GM12878 (cell line): ENCODE results near the gene STK32B. TPM values are rescaled to one million over a fixed set of nuclear protein-coding genes. Genes with fewer than 3 reads are reported as not detected.

ENCODE experiments used
- ATAC-seq: fragments of 200-7000 bp; cut with Tn5 transposase; 3 replicates; pipeline ENCODE4 v1.9.1; 2020; ENCODE audit warnings: mild to moderate bottlenecking, moderate library complexity
- BruUV-seq: library from RNA; stranded (reverse); fragments of 400-500 nt; replicated peaks from 2 replicates; lab custom pipeline; 2021; lab: Mats Ljungman, UMichigan
- CTCF ChIA-PET: fragments of 300-600 bp; sonication (Branson Sonifier 250); formaldehyde crosslinking; extraction: SDS; loops from one replicate; lab custom pipeline; 2021; ENCODE audit warnings: inconsistent platforms; lab: Yijun Ruan, JAX
- POLR2A ChIA-PET: fragments of 350-600 bp; formaldehyde crosslinking; extraction: SDS; loops from one replicate; lab custom pipeline; 2021; ENCODE audit warnings: inconsistent platforms; lab: Charles Lee
- RAD21 ChIA-PET: fragments of 300-600 bp; sonication (Branson Sonifier 250); formaldehyde crosslinking; loops from one replicate; lab custom pipeline; 2023; ENCODE audit warnings: antibody characterized with exemption; ENCODE audit not compliant: unreplicated experiment; lab: Charles Lee
- SMC1A ChIA-PET: fragments of 300-600 bp; sonication (Branson Sonifier 250); formaldehyde crosslinking; loops from one replicate; lab custom pipeline; 2023; ENCODE audit not compliant: unreplicated experiment, uncharacterized antibody; lab: Charles Lee
- DNase-seq: peaks from one replicate; pipeline ENCODE4 v3.0.0-alpha.2; 2011; ENCODE audit warnings: low read depth, low spot score
- FAIRE-seq: peaks from 3 replicates; lab custom pipeline; 2011; peaks lifted over from hg19 to GRCh38; lab: Jason Lieb, UNC
- H2AFZ ChIP-seq: 2 replicates; pipeline ENCODE4 v1.6.0; 2011; ENCODE audit warnings: low read depth, low read length, control low read depth; ENCODE audit not compliant: control insufficient read depth
- H3K27ac ChIP-seq: 2 replicates; pipeline ENCODE4 v1.5.1; 2011; ENCODE audit warnings: control low read depth; ENCODE audit not compliant: control insufficient read depth, insufficient read depth
- H3K27me3 ChIP-seq, 2 experiments: replicated peaks in 1 of 2; 2 replicates each; pipeline versions ENCODE4 v1.6.0 to v1.6.1; 2011; ENCODE audit warnings: low read length in 1 of 2; ENCODE audit not compliant: control insufficient read depth in 2 of 2, insufficient read depth in 2 of 2
- H3K36me3 ChIP-seq, 2 experiments: 2 replicates each; pipeline ENCODE4 v1.5.1; 2011; ENCODE audit warnings: low read length in 1 of 2; ENCODE audit not compliant: control insufficient read depth in 2 of 2, insufficient read depth in 2 of 2
- H3K4me1 ChIP-seq: 2 replicates; pipeline ENCODE4 v1.6.1; 2011; ENCODE audit warnings: mild to moderate bottlenecking, low read length, moderate library complexity, mixed read lengths; ENCODE audit not compliant: control insufficient read depth, insufficient read depth
- H3K4me2 ChIP-seq: 2 replicates; pipeline ENCODE4 v1.6.0; 2011; ENCODE audit warnings: control low read depth; ENCODE audit not compliant: control insufficient read depth, insufficient read depth
- H3K4me3 ChIP-seq: fragments of 200-600 bp; sonication (generic); 2 replicates; pipeline ENCODE4 v1.5.1; 2016
- H3K79me2 ChIP-seq: 2 replicates; pipeline ENCODE4 v1.6.0; 2011; ENCODE audit warnings: low read length; ENCODE audit not compliant: control insufficient read depth, insufficient read depth
- H3K9ac ChIP-seq: 2 replicates; pipeline ENCODE4 v1.8.0; 2011; ENCODE audit warnings: low read length, control low read depth, mixed read lengths; ENCODE audit not compliant: control insufficient read depth, insufficient read depth
- H3K9me3 ChIP-seq: replicated peaks from 3 replicates; pipeline ENCODE4 v1.5.1; 2011; ENCODE audit warnings: mild to moderate bottlenecking, low read length; ENCODE audit not compliant: control insufficient read depth, insufficient read depth
- H4K20me1 ChIP-seq: 2 replicates; pipeline ENCODE4 v1.6.0; 2011; ENCODE audit not compliant: control insufficient read depth, insufficient read depth
- GATAD2B ChIP-seq: fragments of 450-650 bp; conservative IDR thresholded peaks from 2 replicates; pipeline ENCODE4 v1.6.1; 2017; ENCODE audit warnings: low read depth, mild to moderate bottlenecking, moderate library complexity
- MYB ChIP-seq: fragments of 150-350 bp; IDR thresholded peaks from 2 replicates; pipeline ENCODE4 v1.6.1; 2014; ENCODE audit warnings: mild to moderate bottlenecking, low read depth, low read length, borderline replicate concordance
- NFYA ChIP-seq: IDR thresholded peaks from 2 replicates; pipeline ENCODE4 v1.6.1; 2011; ENCODE audit warnings: low read depth, mild to moderate bottlenecking, low read length, improper control_type of control experiment, borderline replicate concordance
- NR2C1 ChIP-seq: fragments of 450-650 bp; IDR thresholded peaks from 2 replicates; pipeline ENCODE4 v1.6.1; 2017; ENCODE audit warnings: antibody characterized with exemption, mild to moderate bottlenecking, moderate library complexity
- NR2C2 ChIP-seq: IDR thresholded peaks from 2 replicates; pipeline ENCODE4 v1.6.1; 2011; ENCODE audit warnings: borderline replicate concordance, low read depth; ENCODE audit not compliant: control insufficient read depth, insufficient read length
- SMARCA5 ChIP-seq: fragments of 450-650 bp; IDR thresholded peaks from 2 replicates; pipeline ENCODE4 v1.6.1; 2017; ENCODE audit warnings: mild to moderate bottlenecking
- SREBF1 ChIP-seq: IDR thresholded peaks from 2 replicates; pipeline ENCODE4 v1.6.1; 2012; ENCODE audit warnings: mild to moderate bottlenecking, low read length
- SREBF2 ChIP-seq: IDR thresholded peaks from 2 replicates; pipeline ENCODE4 v1.6.1; 2012; ENCODE audit warnings: mild to moderate bottlenecking, low read length
- SUPT20H ChIP-seq: IDR thresholded peaks from 2 replicates; pipeline ENCODE4 v1.6.1; 2011; ENCODE audit warnings: low read depth, mild to moderate bottlenecking, low read length, moderate library complexity, borderline replicate concordance; ENCODE audit not compliant: control insufficient read depth
- TCF3 ChIP-seq: IDR thresholded peaks from 2 replicates; pipeline ENCODE4 v1.6.1; 2012; ENCODE audit warnings: low read depth, mild to moderate bottlenecking, low read length, borderline replicate concordance; ENCODE audit not compliant: insufficient read depth
- ZNF384 ChIP-seq: IDR thresholded peaks from 2 replicates; pipeline ENCODE4 v1.6.1; 2012; ENCODE audit warnings: low read depth, mild to moderate bottlenecking, low read length, improper control_type of control experiment, borderline replicate concordance
- ZZZ3 ChIP-seq: IDR thresholded peaks from 2 replicates; pipeline ENCODE4 v1.6.1; 2011; ENCODE audit warnings: low read depth; ENCODE audit not compliant: control insufficient read depth, insufficient read length
- WGBS: methylation state at CpG from one replicate; pipeline ENCODE4 v1.1.6; 2016; ENCODE audit warnings: low lambda C conversion rate; ENCODE audit not compliant: insufficient replicate concordance, insufficient coverage; ENCODE audit errors: missing lambda C conversion rate; 5-methylcytosine and 5-hydroxymethylcytosine counted together
- in situ Hi-C: fragments of 300-500 bp; cut with MboI; formaldehyde crosslinking; loops from 9 replicates; pipeline ENCODE4 v1.14.3; 2018; ENCODE audit warnings: mixed read lengths
- intact Hi-C: fragments of 100-400 bp; cut with micrococcal nuclease; formaldehyde crosslinking; loops from one replicate; pipeline ENCODE4 v1.14.2; 2022; ENCODE audit not compliant: unreplicated experiment
- polyA plus RNA-seq, 11 experiments: library from polyadenylated mRNA; depleted of rRNA in 4 of 11; unstranded in 6 of 11; stranded (reverse) in 5 of 11; fragments of >200 nt; fragmentation: Nextera tagmentation in 4 of 11; fragmentation: Illumina TruSeq in 1 of 11; extraction: Ambion mirVana in 4 of 11; extraction: Trizol in 1 of 11; gene quantifications; 1 replicate in 1 of 11; 2 replicates in 10 of 11; pipeline versions ENCODE4 v1.2.1 to v1.2.3, GENCODE V29; 2011 to 2016; ENCODE audit warnings: inconsistent platforms in 2 of 11, missing spikeins in 2 of 11, low read depth in 1 of 11
- total RNA-seq, 4 experiments: library from RNA; depleted of rRNA in 3 of 4; stranded (reverse); fragments of >200 nt in 3 of 4; fragmentation: Illumina TruSeq in 1 of 4; extraction: Trizol in 1 of 4; gene quantifications; 2 replicates each; pipeline versions ENCODE4 v1.2.1 to v1.2.3, GENCODE V29; 2013 to 2021
- TF ChIP-seq, protein P1 (sequence below): fragments of 450-650 bp; formaldehyde crosslinking; IDR thresholded peaks from 2 replicates; pipeline ENCODE4 v1.4.0; 2022; ENCODE audit warnings: mild to moderate bottlenecking, moderate library complexity
- TF ChIP-seq, protein P2 (sequence below): fragments of 450-650 bp; IDR thresholded peaks from 2 replicates; pipeline ENCODE4 v1.6.1; 2017; ENCODE audit warnings: mild to moderate bottlenecking
- TF ChIP-seq, protein P3 (sequence below): fragments of 450-650 bp; IDR thresholded peaks from 2 replicates; pipeline ENCODE4 v1.6.1; 2016; ENCODE audit warnings: mild to moderate bottlenecking, moderate library complexity, borderline replicate concordance

Gene STK32B
- total and polyA plus RNA-seq, 10 of the 15 experiments (the other 5 are each of a cell fraction or from before 2014, with no cell fraction given), result 0.04 to 0.12 (median 0.08) TPM; not detected in 7

DNA sequence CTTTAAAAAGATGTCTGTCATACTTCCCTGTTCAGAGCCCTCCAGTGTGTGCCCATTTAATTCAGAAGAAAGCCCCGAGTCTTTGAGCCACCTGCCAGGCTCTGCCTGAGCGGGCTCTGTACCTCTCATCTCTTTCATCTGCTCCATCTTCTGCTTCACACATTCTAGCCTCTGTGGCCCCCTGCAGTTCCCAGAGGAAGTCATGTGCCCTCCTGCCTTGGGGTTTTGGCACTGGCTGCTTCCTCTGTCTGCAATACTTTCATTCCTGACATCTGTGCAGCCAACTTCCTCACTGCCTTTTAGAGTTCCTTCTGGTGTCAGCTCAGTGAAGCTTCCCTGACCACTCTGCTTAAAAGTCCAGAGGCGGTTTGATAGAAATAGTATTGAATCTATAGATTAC lies 6.2 kb upstream of the STK32B start (continued):
- TF ChIP-seq, protein P1, sequence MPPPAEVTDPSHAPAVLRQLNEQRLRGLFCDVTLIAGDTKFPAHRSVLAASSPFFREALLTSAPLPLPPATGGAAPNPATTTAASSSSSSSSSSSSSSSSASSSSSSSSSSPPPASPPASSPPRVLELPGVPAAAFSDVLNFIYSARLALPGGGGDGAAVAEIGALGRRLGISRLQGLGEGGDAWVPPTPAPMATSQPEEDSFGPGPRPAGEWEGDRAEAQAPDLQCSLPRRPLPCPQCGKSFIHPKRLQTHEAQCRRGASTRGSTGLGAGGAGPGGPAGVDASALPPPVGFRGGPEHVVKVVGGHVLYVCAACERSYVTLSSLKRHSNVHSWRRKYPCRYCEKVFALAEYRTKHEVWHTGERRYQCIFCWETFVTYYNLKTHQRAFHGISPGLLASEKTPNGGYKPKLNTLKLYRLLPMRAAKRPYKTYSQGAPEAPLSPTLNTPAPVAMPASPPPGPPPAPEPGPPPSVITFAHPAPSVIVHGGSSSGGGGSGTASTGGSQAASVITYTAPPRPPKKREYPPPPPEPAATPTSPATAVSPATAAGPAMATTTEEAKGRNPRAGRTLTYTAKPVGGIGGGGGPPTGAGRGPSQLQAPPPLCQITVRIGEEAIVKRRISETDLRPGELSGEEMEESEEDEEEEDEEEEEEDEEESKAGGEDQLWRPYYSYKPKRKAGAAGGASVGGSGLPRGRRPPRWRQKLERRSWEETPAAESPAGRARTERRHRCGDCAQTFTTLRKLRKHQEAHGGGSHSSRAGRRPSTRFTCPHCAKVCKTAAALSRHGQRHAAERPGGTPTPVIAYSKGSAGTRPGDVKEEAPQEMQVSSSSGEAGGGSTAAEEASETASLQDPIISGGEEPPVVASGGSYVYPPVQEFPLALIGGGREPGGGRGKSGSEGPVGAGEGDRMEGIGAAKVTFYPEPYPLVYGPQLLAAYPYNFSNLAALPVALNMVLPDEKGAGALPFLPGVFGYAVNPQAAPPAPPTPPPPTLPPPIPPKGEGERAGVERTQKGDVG, result no peak
- TF ChIP-seq MYB (no peak), GATAD2B (no peak), NFYA (no peak), NR2C2 (no peak), ZZZ3 (no peak), NR2C1 (no peak), TCF3 (no peak), SUPT20H (no peak)
- TF ChIP-seq, all 136 proteins: peak for 0

DNA sequence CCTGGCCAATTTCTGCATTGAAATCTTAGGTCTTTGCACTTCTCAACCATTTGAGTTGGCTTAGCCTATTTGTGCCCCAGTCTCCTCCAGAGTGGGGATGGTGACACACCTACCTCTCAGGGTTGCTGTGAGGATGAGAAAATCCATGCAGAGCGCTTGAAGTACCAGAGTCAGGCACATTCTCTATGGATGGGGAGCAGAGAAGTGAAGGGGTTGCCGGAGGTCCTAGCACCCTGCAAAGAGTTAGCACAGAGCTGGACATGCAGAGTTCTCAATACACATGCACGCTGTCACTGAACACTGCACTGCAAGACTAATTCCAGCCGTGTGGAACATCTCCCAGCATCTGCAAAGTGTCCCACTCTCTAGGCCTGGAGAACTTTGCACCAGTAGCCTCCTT lies 2.6 kb upstream of the STK32B start:
- H3K27me3 ChIP-seq, result peaks cover 5 to 12% of the 10 kb centered on the region in 2 experiments
- no peak overlapping the region for H3K4me2 ChIP-seq
- DNase-seq, result no peak
- ChIA-PET POLR2A (no interaction called here), RAD21 (no interaction called here), SMC1A (no interaction called here), CTCF (no interaction called here)
- intact Hi-C loops (no loop called here), in situ Hi-C loops (no loop called here)
- no peak overlapping the region for H3K27ac ChIP-seq
- no peak overlapping the region for H3K9ac ChIP-seq
- no peak overlapping the region for H3K4me3 ChIP-seq
- no peak for FAIRE-seq
- no peaks in the 10 kb centered on the region for H3K36me3 ChIP-seq
- no peak overlapping the region for H2AFZ ChIP-seq
- no peak for ATAC-seq
- no peaks in the 10 kb centered on the region for H3K4me1 ChIP-seq
- no TSS peak for BruUV-seq
- 63% methylated on average over 4 of the region's 4 CpGs for WGBS
- no peaks in the 10 kb centered on the region; the same call in 2 of the 3 replicates for H3K9me3 ChIP-seq
- no peaks in the 10 kb centered on the region for H4K20me1 ChIP-seq
- no peaks in the 10 kb centered on the region for H3K79me2 ChIP-seq
- TF ChIP-seq ZZZ3, result no peak
- TF ChIP-seq, protein P2, sequence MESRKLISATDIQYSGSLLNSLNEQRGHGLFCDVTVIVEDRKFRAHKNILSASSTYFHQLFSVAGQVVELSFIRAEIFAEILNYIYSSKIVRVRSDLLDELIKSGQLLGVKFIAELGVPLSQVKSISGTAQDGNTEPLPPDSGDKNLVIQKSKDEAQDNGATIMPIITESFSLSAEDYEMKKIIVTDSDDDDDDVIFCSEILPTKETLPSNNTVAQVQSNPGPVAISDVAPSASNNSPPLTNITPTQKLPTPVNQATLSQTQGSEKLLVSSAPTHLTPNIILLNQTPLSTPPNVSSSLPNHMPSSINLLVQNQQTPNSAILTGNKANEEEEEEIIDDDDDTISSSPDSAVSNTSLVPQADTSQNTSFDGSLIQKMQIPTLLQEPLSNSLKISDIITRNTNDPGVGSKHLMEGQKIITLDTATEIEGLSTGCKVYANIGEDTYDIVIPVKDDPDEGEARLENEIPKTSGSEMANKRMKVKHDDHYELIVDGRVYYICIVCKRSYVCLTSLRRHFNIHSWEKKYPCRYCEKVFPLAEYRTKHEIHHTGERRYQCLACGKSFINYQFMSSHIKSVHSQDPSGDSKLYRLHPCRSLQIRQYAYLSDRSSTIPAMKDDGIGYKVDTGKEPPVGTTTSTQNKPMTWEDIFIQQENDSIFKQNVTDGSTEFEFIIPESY, result no peak
- TF ChIP-seq SREBF2, result no peak
- no peak for TF ChIP-seq SMARCA5
- no peak for TF ChIP-seq SREBF1
- no peak for TF ChIP-seq ZNF384
- TF ChIP-seq, protein P3, sequence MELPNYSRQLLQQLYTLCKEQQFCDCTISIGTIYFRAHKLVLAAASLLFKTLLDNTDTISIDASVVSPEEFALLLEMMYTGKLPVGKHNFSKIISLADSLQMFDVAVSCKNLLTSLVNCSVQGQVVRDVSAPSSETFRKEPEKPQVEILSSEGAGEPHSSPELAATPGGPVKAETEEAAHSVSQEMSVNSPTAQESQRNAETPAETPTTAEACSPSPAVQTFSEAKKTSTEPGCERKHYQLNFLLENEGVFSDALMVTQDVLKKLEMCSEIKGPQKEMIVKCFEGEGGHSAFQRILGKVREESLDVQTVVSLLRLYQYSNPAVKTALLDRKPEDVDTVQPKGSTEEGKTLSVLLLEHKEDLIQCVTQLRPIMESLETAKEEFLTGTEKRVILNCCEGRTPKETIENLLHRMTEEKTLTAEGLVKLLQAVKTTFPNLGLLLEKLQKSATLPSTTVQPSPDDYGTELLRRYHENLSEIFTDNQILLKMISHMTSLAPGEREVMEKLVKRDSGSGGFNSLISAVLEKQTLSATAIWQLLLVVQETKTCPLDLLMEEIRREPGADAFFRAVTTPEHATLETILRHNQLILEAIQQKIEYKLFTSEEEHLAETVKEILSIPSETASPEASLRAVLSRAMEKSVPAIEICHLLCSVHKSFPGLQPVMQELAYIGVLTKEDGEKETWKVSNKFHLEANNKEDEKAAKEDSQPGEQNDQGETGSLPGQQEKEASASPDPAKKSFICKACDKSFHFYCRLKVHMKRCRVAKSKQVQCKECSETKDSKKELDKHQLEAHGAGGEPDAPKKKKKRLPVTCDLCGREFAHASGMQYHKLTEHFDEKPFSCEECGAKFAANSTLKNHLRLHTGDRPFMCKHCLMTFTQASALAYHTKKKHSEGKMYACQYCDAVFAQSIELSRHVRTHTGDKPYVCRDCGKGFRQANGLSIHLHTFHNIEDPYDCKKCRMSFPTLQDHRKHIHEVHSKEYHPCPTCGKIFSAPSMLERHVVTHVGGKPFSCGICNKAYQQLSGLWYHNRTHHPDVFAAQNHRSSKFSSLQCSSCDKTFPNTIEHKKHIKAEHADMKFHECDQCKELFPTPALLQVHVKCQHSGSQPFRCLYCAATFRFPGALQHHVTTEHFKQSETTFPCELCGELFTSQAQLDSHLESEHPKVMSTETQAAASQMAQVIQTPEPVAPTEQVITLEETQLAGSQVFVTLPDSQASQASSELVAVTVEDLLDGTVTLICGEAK, result no peak
